ENCODE results near the gene MTCP1.

Gene MTCP1

DNA sequence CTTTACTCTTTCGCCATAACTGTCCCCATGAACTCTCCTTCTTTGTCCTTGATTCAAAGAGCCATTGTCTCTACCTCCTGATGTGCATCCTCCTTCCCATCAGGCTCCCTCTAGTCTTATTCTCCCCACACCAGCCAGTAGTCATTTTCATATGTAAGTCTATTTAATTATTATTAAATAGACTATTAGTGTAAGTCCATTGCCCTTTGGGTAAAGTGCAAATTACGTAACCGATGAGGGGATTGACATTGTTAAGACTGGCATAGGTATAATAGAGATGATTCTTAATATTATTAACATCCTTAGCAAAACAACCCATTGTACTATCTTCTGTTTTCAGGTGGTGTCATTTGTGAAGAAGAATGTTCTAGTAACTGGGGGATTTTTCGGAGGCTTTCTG lies 16.7 kb downstream of the MTCP1 start:
- DNase-seq (ENCODE audit: low read depth in 2 of 3, low spot score in 1 of 3): no peak

DNA sequence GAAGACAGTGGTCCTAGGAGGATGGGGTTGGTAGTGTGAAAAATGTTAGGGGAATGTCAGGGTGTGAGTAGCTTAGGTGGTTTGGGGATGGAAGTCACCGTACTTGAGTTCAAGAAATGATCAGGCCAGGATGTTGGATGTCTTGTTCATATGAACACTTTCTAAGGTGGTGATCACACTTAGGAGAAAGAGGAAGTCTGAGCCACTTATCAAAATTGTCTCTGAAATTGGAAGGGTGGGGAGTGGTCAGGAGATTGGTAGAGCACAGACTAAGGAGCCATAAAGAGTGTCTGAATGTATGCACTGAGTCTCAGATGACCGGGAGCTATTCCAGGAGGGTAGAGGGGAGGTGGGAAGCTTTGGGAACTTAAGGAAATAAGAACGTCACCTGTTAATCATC lies 17.3 kb downstream of the MTCP1 start:
- no peak for DNase-seq (ENCODE audit: low read depth in 2 of 3, low spot score in 1 of 3)

DNA sequence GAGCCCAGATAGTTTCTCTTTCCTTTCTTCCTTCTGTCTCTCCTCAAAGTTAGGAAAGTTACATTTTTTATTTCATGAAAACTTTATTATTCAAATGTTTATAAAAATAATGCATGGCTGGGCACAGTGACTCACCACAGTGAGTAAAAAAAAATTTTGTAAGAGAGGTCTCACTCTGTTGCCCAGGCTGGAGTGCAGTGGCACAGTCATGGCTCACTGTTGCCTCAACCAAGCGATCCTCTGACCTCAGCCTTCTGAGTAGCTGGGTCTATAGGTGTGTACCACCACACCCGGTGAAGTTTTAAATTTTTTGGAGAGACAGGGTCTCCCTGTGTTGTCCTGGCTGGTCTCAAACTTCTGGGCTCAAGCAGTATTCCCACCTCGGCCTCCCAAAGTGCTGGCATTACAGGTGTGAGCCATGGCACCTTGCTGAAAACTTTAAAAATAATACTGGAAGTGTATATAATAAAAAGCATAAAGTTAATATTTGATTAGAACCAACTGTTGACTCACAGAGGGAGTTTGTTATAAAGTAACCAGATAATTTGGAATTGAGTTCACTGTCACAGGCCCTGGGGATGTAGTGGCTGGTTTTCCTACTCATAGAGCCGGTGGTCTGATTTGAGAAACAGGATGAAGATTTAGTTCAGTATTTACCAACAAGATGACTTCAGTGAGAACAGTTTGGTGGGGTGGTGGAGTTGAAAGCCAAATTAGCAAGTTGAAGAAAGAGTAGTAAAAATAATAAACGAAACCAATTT lies 18.0 kb downstream of the MTCP1 start:
- DNase-seq (ENCODE audit: low read depth in 2 of 3, low spot score in 1 of 3): no peak

DNA sequence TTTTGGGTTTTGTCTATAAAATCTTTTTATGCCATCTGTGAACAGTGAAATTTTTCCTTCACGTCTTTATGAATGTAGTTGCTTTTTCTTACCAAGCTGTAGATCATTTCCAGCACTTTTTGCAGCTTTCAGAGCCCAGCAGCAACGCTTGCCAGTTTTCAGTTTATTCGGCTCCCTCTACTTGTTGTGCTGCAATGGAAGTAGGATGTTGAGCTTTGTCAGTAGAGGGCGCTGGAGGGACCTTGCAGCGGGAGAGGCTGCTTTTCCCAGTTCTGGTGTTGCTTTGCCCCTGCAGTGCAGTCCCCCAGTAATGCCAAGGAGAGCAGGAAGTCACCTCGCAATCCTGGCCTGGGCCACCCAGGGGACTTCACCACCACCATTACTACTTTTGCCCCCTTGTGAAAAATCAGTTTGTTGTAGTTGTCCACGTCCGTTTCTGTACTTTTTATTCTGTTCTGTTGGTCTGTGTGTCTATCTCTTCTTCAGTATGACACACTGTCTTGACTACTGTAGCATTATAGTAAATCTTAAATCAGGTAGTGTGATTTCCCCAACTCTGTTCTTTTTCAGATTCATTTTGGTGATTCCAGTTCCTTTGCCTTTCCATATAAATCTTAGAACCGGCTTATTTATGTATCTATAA lies 21.8 kb downstream of the MTCP1 start:
- peak in 2 of 3 donors; percentile 38 to 50 for DNase-seq (ENCODE audit: low read depth in 2 of 3, low spot score in 1 of 3)

DNA sequence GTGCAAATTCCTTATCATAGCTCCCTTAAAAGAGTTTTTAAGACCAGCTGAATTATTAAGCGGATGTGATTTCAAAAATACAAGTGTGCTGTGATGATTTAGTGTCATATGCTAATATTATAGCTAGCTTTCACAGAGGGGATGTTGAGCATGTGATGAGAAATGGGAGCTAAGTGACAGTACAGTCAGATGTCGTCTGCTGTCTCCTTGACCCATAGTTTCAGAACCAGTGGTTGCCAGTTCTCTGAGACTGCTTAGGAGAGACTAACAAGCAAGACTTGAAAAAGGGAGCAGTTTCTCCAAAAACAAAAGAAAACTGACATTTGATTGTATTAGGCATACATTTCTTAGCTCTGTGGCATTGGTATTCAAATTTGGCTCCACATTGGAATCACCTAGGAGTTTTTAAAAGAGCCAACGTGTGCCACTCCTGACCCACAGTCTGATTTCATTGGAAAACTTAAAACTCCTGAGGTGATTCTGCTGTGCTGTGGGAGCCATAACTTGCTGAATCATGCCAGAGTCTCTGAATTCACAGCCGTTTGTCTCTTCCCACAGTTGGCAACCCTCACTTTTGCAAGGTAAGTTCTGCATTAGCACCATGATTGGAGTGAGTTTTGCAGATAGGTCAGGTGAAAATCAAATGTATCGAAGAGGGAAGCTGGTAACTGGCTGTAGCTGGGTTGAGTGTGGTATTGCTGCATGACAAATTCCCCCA lies 24.0 kb downstream of the MTCP1 start:
- no peak for DNase-seq (ENCODE audit: low read depth in 2 of 3, low spot score in 1 of 3)

DNA sequence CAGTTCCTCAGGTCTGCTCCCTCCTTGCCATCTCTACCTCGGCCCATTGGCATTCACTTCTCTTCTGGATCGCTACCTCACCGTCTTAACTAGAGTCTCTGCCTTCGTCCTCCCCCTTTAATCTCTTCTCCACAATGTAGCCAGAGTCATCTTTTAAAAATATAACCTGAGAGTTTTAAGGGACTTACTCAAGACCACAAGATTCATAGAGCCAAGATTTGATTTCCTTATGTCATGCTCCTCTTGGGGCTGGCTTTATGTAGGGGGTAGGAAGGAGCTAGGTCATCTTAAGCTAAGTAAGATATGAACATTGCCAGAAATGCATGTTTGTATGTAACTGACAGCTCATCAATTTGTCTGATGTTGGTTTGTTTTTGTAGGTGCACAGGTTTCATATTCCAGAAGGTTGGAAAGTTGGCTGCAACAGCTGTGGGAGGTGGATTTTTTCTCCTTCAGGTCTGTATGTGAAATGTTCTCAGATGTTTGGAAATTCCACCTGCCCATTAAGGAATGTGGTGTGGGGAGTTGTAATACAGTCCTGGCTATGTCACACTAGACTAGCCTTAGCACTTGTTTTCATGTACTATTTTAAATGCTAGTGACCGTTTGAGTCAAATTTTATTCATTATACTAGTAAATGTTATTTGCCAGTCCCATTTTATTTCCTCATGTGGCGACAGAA lies 24.7 kb downstream of the MTCP1 start:
- DNase-seq (ENCODE audit: low read depth in 2 of 3, low spot score in 1 of 3): no peak

DNA sequence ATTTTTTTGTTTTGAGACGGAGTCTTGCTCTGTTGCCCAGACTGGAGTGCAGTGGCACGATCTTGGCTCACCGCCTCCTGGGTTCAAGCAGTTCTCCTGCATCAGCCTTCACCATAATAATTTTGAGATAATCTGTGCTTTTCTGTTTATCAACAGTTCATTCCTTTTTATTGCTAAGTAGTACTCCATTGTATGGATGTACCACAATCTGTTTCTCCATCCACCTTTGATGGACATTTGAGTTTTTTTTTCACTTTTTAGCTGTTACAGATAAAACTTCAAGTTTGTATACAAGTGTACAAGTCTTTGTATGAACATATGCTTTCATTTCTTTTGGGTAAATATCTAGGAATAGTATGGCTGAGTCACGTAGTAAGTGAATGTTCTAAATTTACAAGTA lies 35.2 kb downstream of the MTCP1 start:
- no peak for DNase-seq (ENCODE audit: low read depth in 2 of 3, low spot score in 1 of 3)

DNA sequence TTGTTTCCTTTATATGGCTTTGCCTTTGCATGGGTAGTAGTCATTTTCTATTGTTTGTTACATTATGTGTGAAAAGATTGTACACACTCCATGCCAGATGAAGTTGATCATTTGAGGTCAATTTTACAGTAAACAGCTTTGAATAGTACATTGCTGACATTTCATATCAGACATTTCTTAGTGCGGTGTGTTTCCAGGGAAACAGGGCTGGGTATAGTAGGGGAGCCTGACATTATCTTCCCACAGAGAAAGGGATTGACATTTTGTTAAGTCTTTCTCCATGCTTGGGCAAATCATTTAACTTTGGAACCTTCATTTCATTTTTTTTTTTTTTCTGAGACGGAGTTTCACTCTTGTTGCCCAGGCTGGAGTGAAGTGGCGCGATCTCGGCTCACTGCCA lies 39.3 kb downstream of the MTCP1 start:
- no peak for DNase-seq (ENCODE audit: low read depth in 2 of 3, low spot score in 1 of 3)

DNA sequence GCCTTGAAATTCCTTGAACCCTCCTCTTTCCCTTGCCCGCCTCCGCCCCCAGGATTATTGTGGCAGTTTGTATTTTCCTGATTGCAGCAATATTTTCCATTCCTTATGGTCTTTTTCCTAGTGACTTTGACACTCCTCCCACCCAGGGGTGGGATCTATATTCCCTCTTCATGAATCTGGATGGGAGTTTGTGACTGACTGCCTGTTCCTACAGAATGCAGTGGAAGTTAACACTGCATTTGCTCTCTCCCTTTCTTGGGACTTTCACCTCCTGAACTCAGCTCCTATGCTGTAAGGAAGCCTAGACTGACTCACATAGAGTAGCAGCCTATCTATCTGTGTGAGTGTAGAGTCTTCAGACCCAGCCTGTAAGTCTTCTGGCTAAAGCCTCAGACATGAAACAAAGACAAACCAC lies 42.1 kb downstream of the MTCP1 start:
- DNase-seq (ENCODE audit: low read depth in 2 of 3, low spot score in 1 of 3): no peak

DNA sequence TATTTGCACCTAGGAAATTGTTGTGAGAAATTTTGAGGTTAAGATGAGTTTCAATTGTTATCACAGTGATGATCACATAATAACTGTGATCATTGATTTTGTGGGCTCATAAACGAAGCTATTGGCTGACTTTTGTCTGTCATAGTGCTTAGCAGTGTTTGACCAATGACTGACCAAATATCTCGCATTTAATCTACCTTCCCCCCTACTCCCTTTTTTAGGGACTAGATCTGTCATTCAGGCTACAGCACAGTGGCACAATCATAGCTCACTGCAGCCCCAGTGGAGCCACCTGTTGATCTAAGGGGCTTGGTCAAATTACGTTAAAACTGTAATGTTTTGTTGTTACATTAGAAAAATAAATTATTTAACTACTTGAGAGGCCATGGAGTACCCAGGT lies 42.8 kb downstream of the MTCP1 start:
- DNase-seq (ENCODE audit: low read depth in 2 of 3, low spot score in 1 of 3): no peak

DNA sequence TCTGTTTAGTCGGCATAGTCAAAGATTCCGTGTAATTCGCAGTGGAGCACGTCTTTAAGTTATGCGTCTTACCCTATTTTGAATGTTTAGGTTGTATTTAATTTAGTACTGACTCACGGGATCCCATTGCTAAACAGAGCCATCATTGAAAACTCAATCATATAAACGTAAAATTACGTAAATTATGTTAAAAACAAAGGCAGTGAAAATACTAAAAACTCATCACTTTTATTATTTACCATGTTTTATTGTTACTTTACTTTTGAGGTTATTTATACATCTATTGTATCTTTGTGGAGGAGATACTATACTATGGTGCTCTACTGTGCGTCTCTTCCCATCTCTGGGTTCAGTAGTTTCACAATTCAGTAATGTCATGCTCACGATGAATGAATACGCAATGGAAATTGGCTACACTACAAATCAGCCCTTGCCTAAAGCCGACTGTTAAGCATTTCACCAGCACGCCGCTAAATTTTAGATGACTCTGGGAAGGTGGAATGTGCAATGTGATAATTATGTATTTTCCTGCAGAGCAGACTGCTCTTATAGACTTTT lies 43.3 kb downstream of the MTCP1 start:
- peak in 1 of 3 donors; percentile 15 for DNase-seq (ENCODE audit: low read depth in 2 of 3, low spot score in 1 of 3)

DNA sequence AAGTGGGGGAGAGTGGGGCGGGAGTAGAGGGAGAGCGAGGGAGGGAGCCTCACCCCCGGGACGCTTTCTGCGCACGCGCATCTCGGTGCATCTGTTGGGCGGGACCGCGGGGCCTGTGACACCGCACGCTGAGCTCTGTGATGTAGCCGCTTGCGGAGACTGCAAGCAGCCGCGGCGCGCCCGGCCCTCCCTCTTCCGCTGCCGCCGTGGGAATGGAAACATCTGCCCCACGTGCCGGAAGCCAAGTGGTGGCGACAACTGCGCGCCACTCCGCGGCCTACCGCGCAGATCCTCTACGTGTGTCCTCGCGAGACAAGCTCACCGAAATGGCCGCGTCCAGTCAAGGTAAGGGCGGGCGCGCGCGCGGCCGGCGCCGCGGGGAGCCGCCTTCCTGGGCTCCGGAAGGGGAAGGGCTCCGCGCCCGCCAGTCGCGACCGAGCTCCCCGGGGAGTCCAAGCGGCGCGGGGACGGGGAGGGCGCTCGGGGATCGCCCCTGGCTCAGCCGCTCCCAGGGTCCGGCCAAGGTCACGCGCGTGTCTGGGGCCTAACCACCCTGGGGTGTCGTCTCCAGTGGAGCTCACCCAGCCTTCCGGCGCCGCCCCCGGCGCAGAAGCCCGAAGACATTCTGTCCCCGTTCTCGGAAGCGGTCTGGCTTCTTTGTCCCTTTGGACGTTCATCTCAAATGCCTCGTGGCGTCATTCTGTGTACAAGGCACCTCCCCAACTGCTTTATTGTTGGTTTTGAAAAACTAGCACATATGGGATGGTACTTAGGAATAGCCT lies 44.0 kb downstream of the MTCP1 start, which contains the start of gene FUNDC2:
Gene FUNDC2 (plus strand): TSS at position 118 of the 782 bp plus-strand sequence. CDS start 95 bp downstream, at position 213.
- peak; percentile 77 to 89 (median 87) for DNase-seq (ENCODE audit: low read depth in 2 of 3, low spot score in 1 of 3)

DNA sequence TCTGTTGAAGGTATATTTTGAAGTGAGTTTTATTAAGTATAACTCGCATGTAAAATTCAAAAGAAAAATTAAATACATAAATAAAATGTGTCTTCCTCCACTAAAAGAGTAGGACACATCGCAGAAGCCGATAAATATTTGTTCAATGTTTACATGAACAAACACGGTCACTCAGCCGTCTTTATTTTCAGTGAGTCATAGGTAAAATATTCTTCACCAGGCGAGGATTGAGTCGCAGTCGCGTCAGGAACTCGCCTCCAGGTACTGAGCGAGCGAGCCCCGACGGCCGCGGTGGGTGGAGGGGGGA lies 44.6 kb downstream of the MTCP1 start:
- DNase-seq (ENCODE audit: low read depth in 2 of 3, low spot score in 1 of 3): no peak

DNA sequence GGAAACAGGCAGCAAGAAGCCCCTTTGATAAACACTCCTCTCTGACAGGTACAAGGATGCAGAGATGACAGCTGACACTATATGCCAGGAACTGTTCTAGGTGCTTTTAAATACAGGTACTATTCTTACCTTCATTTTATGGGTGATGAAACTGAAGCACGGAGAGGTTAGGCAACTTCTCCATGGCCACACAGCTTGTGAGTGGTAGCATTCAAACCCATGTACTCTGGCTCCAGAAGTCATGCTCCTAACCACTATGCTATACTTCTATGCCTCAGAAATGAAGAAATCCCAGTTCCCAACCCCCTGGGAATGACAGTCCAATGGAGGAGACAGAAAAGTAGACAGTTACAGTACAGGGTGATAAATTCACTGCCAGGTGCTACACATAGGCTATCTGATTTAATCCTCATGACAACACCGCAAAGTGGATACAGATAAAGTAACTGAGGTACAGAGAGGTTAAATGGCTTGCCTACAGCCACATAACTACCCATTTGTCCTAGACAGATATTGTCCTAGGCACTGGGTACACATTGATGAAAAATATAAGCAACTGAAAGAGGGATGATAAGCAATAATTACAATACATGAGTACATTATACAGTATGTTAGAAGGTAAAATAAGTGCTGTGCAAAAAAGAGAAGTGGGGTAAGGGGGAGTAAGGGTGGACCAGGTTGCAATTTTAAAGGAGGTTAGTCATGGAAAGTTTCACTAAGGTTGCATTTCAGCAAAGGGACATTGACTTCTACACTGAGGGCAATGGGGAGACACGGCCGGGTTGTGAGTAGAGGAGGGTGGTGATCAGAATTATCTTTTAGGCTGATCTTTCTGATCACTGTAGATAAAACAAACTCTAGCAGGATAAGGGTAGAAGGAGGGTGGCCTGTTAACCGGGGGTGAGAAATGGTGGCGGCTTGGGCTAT lies 46.8 kb downstream of the MTCP1 start:
- DNase-seq (ENCODE audit: low read depth in 2 of 3, low spot score in 1 of 3): no peak

DNA sequence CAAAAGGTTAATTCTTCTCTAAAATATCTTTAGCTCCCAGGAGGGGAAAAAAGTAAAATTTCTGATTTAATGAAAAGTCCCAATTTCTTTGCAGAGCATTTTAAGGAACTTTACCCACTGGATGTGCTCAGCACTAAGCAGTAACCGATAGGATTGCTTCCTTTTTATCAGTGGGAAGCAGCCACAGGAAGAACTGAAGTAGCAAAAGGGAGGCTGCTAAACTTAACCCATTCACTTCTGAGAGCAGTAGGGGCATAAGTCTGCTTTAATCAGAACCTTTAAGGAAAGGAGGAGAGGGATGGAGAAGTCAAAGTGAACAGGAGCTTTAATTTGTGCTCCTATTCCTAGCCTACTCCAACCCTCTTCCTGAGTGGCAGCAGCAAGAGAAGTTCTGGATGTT lies 48.4 kb downstream of the MTCP1 start, which contains the start of gene F8:
Gene F8 (minus strand): TSS at position 139 of the 400 bp plus-strand sequence. CDS start 171 bp downstream, outside the sequence.
- DNase-seq (ENCODE audit: low read depth in 2 of 3, low spot score in 1 of 3): no peak

DNA sequence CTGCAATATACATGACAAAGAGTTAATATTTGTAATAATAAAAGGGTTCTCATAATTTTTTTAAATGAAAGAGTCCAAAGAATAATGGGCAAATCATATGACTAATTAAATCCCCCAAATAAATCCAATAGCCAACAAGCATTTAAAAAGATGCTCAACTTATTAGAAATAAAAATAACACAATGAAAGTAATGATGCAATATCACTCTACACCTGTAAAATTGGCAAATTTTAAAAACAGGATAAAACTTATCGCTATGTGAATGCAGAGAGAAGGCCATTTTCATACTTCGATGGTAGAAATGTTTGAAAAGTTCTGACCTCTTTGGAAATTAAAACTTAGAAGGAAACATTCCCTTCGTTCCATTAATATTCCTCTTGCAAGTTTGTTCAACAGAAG lies 50.3 kb downstream of the MTCP1 start:
- DNase-seq (ENCODE audit: low read depth in 2 of 3, low spot score in 1 of 3): no peak

Data from stimulated activated CD4-positive, alpha-beta T cell treated with anti-CD3 and anti-CD28 coated beads, Interleukin-12 subunit alpha, Interleukin-12 subunit beta, amount 100 ng/mL, for 48 hours (primary cell).